ENCODE results near the gene WWOX. TPM values are rescaled to one million over a fixed set of nuclear protein-coding genes. Genes with fewer than 3 reads are reported as not detected.

The WWOX gene
- total and polyA plus RNA-seq, 2 donors (not counting 3 experiments of a cell fraction or from before 2014, with no cell fraction given), result 6.2 to 12.5 TPM

GRCh38 chr16:79132701-79133100, 1033.2 kb downstream of the WWOX start:
- no peak for FAIRE-seq
- intact Hi-C loops (cut with micrococcal nuclease), result no loop called here
- H3K36me3 ChIP-seq (ENCODE audit: control insufficient read depth in 2 of 2, extremely low read depth in 1 of 2, insufficient read depth in 2 of 2, low read length in 2 of 2), result no peaks in the 10 kb centered on the region
- H3K4me1 ChIP-seq (ENCODE audit: control insufficient read depth, extremely low read depth, insufficient read depth, low read length), result no peaks in the 10 kb centered on the region
- no peak overlapping the region for H3K9ac ChIP-seq (replicated peaks; ENCODE audit: extremely low read depth, insufficient read depth, low read length)
- H2AFZ ChIP-seq (ENCODE audit: low read depth, low read length), result no peak overlapping the region
- H3K9me1 ChIP-seq (replicated peaks; ENCODE audit: control insufficient read depth, extremely low read depth, insufficient read depth, low read length), result no peaks in the 10 kb centered on the region
- no peak overlapping the region for H3K4me3 ChIP-seq (replicated peaks in 1 of 3; ENCODE audit: insufficient read depth in 1 of 3, low read depth in 1 of 3, low read length in 3 of 3)
- no peaks in the 10 kb centered on the region for H4K20me1 ChIP-seq (replicated peaks; ENCODE audit: control insufficient read depth, extremely low read depth, insufficient read depth, low read length)
- H3K9me3 ChIP-seq (replicated peaks; ENCODE audit: control insufficient read depth, insufficient read depth, low read length), result peaks cover 5% of the 10 kb centered on the region
- POLR2A ChIA-PET, result no interaction called here
- dilution Hi-C loops (cut with MboI; ENCODE audit: extremely low pct_ligation_motif_present, low sequenced_read_pairs), result no loop called here
- TF ChIP-seq GATA2 (IDR thresholded peaks at IDR 0.05; ENCODE audit: insufficient read depth, insufficient read length, low read depth, low read length) (no peak), CTCF (IDR thresholded peaks at IDR 0.05; ENCODE audit: extremely low read depth in 1 of 2, insufficient read depth in 1 of 2, low read depth in 1 of 2, low read length in 2 of 2) (no peak), MYC (IDR thresholded peaks at IDR 0.05; ENCODE audit: low read depth, low read length) (no peak), JUN (IDR thresholded peaks at IDR 0.05; ENCODE audit: borderline replicate concordance, insufficient read depth, insufficient read length, low read depth) (no peak), POLR2A (IDR thresholded peaks at IDR 0.05; ENCODE audit: low read depth, low read length) (no peak), MAX (IDR thresholded peaks at IDR 0.05; ENCODE audit: insufficient read depth, insufficient read length) (no peak), FOS (IDR thresholded peaks at IDR 0.05; ENCODE audit: borderline replicate concordance, insufficient read depth, low read length) (no peak), POLR2AphosphoS5 (IDR thresholded peaks at IDR 0.05; ENCODE audit: insufficient read depth, low read depth, low read length) (no peak), EZH2 (IDR thresholded peaks at IDR 0.05; ENCODE audit: borderline replicate concordance, low read depth, low read length, severe bottlenecking) (no peak)
- no peak overlapping the region for H3K27ac ChIP-seq (ENCODE audit: insufficient read depth, low read depth, low read length)
- H3K4me2 ChIP-seq (ENCODE audit: insufficient read depth, low read length), result no peak overlapping the region
- BruUV-seq (replicated peaks), result no TSS peak
- DNase-seq (ENCODE audit: low read depth, low spot score), result no peak
- H3K79me2 ChIP-seq (ENCODE audit: control insufficient read depth, insufficient read depth, low read length), result no peaks in the 10 kb centered on the region
- H3K27me3 ChIP-seq (ENCODE audit: control insufficient read depth in 2 of 2, insufficient read depth in 2 of 2, low read length in 2 of 2), result no peaks in the 10 kb centered on the region
- CTCF ChIA-PET, result no interaction called here
